B cell (primary cell): ENCODE data around the gene PRKCA. TPM values are rescaled to one million over a fixed set of nuclear protein-coding genes. Genes with fewer than 3 reads are reported as not detected.

ENCODE experiments used
- ATAC-seq: fragments of 200-7000 bp; cut with Tn5 transposase; one replicate; pipeline ENCODE4 v1.10.0; 2021; ENCODE audit warnings: low read depth, mild to moderate bottlenecking, moderate number of reproducible peaks, moderate library complexity
- CTCF ChIA-PET: fragments of 350-600 bp; sonication (Branson Sonifier 250); formaldehyde crosslinking; loops from one replicate; lab custom pipeline; 2021; ENCODE audit warnings: antibody characterized with exemption, inconsistent platforms; lab: Charles Lee
- POLR2A ChIA-PET: fragments of 350-600 bp; sonication (Branson Sonifier 250); formaldehyde crosslinking; loops from one replicate; lab custom pipeline; 2021; ENCODE audit warnings: antibody characterized with exemption; lab: Charles Lee
- DNase-seq: peaks from one replicate; pipeline ENCODE4 v3.0.0; 2013
- H2AFZ ChIP-seq: 2 replicates; pipeline ENCODE4 v1.6.1; 2012; ENCODE audit warnings: mild to moderate bottlenecking, low read depth, low read length; ENCODE audit not compliant: insufficient read depth, poor library complexity, severe bottlenecking
- H3K27ac ChIP-seq, 2 donors: 1 replicate in 1 of 2; 2 replicates in 1 of 2; pipeline ENCODE4 v1.5.1; 2012 to 2013; ENCODE audit warnings: low read length in 2 of 2, mild to moderate bottlenecking in 2 of 2, moderate library complexity in 1 of 2
- H3K27me3 ChIP-seq, 4 experiments: fragments of 200-600 bp in 1 of 4; sonication (generic) in 1 of 4; replicated peaks in 1 of 4; 1 replicate in 2 of 4; 2 replicates in 2 of 4; pipeline versions ENCODE4 v1.6.1 to v1.7.0; 2013 to 2016; ENCODE audit warnings: low read length in 3 of 4, mild to moderate bottlenecking in 2 of 4, mixed read lengths in 1 of 4, moderate library complexity in 1 of 4; ENCODE audit not compliant: insufficient read depth in 4 of 4, control insufficient read depth in 3 of 4; ENCODE audit errors: control extremely low read depth in 1 of 4
- H3K36me3 ChIP-seq, 2 experiments: replicated peaks in 1 of 2; 1 replicate in 1 of 2; 2 replicates in 1 of 2; pipeline versions ENCODE4 v1.6.1 to v1.7.1; 2013; ENCODE audit warnings: low read length in 1 of 2; ENCODE audit not compliant: insufficient read depth in 2 of 2, control insufficient read depth in 1 of 2; ENCODE audit errors: control extremely low read depth in 1 of 2, extremely low read depth in 1 of 2
- H3K4me1 ChIP-seq, 2 donors: fragments of 200-600 bp in 1 of 2; sonication (generic) in 1 of 2; 1 replicate in 1 of 2; 2 replicates in 1 of 2; pipeline versions ENCODE4 v1.5.1 to v1.6.1; 2013 to 2017; ENCODE audit warnings: low read length in 2 of 2; ENCODE audit not compliant: control insufficient read depth in 2 of 2, insufficient read depth in 2 of 2
- H3K4me2 ChIP-seq: replicated peaks from 2 replicates; pipeline ENCODE3; 2012; ENCODE audit warnings: mild to moderate bottlenecking, low read depth, low read length; ENCODE audit not compliant: poor library complexity, severe bottlenecking
- H3K4me3 ChIP-seq, 5 experiments: fragments of 200-600 bp in 1 of 5; sonication (generic) in 1 of 5; 1 replicate in 3 of 5; 2 replicates in 2 of 5; pipeline versions ENCODE4 v1.5.1 to v1.7.0; 2011 to 2016; ENCODE audit warnings: low read length in 4 of 5, mild to moderate bottlenecking in 4 of 5, low read depth in 2 of 5, control low read depth in 1 of 5, moderate library complexity in 1 of 5; ENCODE audit not compliant: insufficient read depth in 1 of 5; ENCODE audit errors: control extremely low read depth in 1 of 5, extremely low read depth in 1 of 5
- H3K79me2 ChIP-seq: fragments of 200-600 bp; sonication (generic); one replicate; pipeline ENCODE4 v1.6.0; 2016; ENCODE audit warnings: low read length; ENCODE audit not compliant: control insufficient read depth, insufficient read depth
- H3K9ac ChIP-seq: fragments of 200-600 bp; sonication (generic); 2 replicates; pipeline ENCODE4 v1.6.1; 2017; ENCODE audit warnings: mild to moderate bottlenecking, low read length, moderate library complexity
- H3K9me3 ChIP-seq, 3 donors: one replicate each; pipeline versions ENCODE4 v1.6.1 to v1.7.1; 2013; ENCODE audit warnings: low read length in 2 of 3; ENCODE audit not compliant: control insufficient read depth in 2 of 3, insufficient read depth in 1 of 3; ENCODE audit errors: control extremely low read depth in 1 of 3
- H4K20me1 ChIP-seq: 2 replicates; pipeline ENCODE4 v1.6.0; 2012; ENCODE audit warnings: mild to moderate bottlenecking, low read length; ENCODE audit not compliant: insufficient read depth, control insufficient read depth, poor library complexity, severe bottlenecking
- H3K27ac Mint-ChIP-seq: one replicate; pipeline ENCODE4 v1.8.0; 2021; ENCODE audit warnings: mixed read lengths
- H3K27me3 Mint-ChIP-seq: one replicate; pipeline ENCODE4 v1.8.0; 2021; ENCODE audit warnings: mixed read lengths
- H3K4me1 Mint-ChIP-seq: one replicate; pipeline ENCODE4 v1.8.0; 2021; ENCODE audit warnings: mixed read lengths
- H3K4me3 Mint-ChIP-seq: one replicate; pipeline ENCODE4 v1.8.0; 2021; ENCODE audit warnings: mixed read lengths
- H3K9me3 Mint-ChIP-seq: one replicate; pipeline ENCODE4 v1.8.0; 2022; ENCODE audit warnings: mixed read lengths; ENCODE audit not compliant: insufficient read depth
- EZH2 ChIP-seq: IDR thresholded peaks from 2 replicates; pipeline ENCODE4 v1.6.1; 2012; ENCODE audit warnings: borderline replicate concordance, low read depth, mild to moderate bottlenecking, moderate library complexity, low read length; ENCODE audit not compliant: insufficient read depth, poor library complexity, severe bottlenecking
- WGBS: methylation state at CpG from one replicate; pipeline ENCODE4 v1.1.5; 2013; ENCODE audit warnings: missing lambda C conversion rate; ENCODE audit not compliant: insufficient coverage; 5-methylcytosine and 5-hydroxymethylcytosine counted together
- intact Hi-C: fragments of 100-400 bp; cut with micrococcal nuclease; formaldehyde crosslinking; loops from one replicate; pipeline ENCODE4 v1.10.0; 2022
- polyA plus RNA-seq: library from polyadenylated mRNA; depleted of rRNA; stranded (reverse); fragments of >200 nt; gene quantifications from 2 replicates; pipeline ENCODE4 v1.2.3, GENCODE V29; 2012
- total RNA-seq, 2 donors: library from RNA; stranded (reverse); fragments of 120-200 nt in 1 of 2; gene quantifications; 1 replicate in 1 of 2; 2 replicates in 1 of 2; pipeline versions ENCODE4 v1.2.3 to v1.2.4, GENCODE V29; 2013 to 2022
- TF ChIP-seq, protein P1 (sequence below): fragments of 200-600 bp; IDR thresholded peaks from one replicate; pipeline ENCODE4 v1.8.0; 2022; ENCODE audit warnings: antibody characterized with exemption, mild to moderate bottlenecking

The PRKCA gene
- total and polyA plus RNA-seq, 2 donors (not counting 1 experiment from before 2014, with no cell fraction given): 0.33 to 7.7 TPM

DNA sequence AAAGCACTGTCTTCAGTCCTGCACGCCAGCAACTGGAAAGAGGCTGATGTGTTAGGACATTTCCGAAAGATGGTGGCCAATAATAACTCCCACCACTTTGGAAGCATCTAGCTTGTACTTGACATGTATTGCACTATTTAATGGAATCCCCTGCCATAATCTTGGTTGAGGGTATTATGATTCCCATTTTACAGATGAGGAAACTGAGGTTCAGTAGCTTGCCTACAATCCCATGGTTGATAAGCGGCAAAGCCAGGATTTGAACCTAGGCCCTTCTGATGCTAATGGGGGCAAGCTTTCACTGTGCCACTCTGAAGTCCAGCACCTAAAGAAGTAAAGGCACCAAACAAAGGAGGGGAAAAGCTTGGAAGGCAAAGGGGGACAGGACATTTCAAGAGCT lies 540.5 kb downstream of the PRKCA start:
- WGBS: 100% methylated on average over 1 of the region's 3 CpGs
- no peak for ATAC-seq
- peaks cover 0 to 9% (median 0%) of the 10 kb centered on the region in 3 donors for H3K9me3 ChIP-seq
- H3K27ac ChIP-seq: no peak overlapping the region
- POLR2A ChIA-PET: no interaction called here
- H2AFZ ChIP-seq: no peak overlapping the region
- H3K4me1 ChIP-seq: no peaks in the 10 kb centered on the region
- H3K4me3 Mint-ChIP-seq: no peak overlapping the region
- H3K27me3 ChIP-seq: no peaks in the 10 kb centered on the region
- H3K27ac Mint-ChIP-seq: no peak overlapping the region
- H4K20me1 ChIP-seq: no peaks in the 10 kb centered on the region
- no peaks in the 10 kb centered on the region for H3K79me2 ChIP-seq
- intact Hi-C loops: no loop called here
- H3K4me2 ChIP-seq: no peak overlapping the region
- peaks cover 3% of the 10 kb centered on the region for H3K9me3 Mint-ChIP-seq
- H3K9ac ChIP-seq: no peak overlapping the region
- CTCF ChIA-PET: interaction anchor here (1.3 kb wide), 1 partner anchor 22 kb away, joined by 4 read pairs; no protein-coding TSS in a partner anchor
- no peak overlapping the region for H3K4me3 ChIP-seq
- no peak for TF ChIP-seq EZH2
- TF ChIP-seq, protein P1, sequence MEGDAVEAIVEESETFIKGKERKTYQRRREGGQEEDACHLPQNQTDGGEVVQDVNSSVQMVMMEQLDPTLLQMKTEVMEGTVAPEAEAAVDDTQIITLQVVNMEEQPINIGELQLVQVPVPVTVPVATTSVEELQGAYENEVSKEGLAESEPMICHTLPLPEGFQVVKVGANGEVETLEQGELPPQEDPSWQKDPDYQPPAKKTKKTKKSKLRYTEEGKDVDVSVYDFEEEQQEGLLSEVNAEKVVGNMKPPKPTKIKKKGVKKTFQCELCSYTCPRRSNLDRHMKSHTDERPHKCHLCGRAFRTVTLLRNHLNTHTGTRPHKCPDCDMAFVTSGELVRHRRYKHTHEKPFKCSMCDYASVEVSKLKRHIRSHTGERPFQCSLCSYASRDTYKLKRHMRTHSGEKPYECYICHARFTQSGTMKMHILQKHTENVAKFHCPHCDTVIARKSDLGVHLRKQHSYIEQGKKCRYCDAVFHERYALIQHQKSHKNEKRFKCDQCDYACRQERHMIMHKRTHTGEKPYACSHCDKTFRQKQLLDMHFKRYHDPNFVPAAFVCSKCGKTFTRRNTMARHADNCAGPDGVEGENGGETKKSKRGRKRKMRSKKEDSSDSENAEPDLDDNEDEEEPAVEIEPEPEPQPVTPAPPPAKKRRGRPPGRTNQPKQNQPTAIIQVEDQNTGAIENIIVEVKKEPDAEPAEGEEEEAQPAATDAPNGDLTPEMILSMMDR: no peak
- peaks cover 8% of the 10 kb centered on the region for H3K27me3 Mint-ChIP-seq
- H3K4me1 Mint-ChIP-seq: no peaks in the 10 kb centered on the region
- no peaks in the 10 kb centered on the region for H3K36me3 ChIP-seq
- DNase-seq: no peak

DNA sequence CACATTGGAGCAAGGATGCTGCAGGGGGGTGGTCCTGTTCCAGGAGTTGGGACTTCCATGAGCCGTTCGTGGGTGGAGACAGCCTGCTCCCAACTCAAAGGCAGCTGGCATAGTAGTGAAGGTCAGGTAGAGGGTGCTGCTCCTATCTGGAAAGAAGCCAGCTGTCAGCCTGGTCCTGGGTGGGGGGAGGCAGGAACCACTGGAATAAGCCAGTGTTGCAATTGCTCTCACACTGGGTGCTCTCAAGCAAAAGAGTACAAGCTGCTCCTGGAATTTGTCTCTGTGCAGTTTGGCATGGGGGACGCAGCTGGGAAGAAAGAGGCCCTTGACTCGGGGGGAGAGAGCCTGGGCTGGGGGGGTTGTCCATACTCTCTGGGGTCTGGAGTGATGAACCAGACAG lies 541.2 kb downstream of the PRKCA start:
- peaks cover 0 to 14% (median 0%) of the 10 kb centered on the region in 3 donors for H3K9me3 ChIP-seq
- no peaks in the 10 kb centered on the region for H3K4me1 ChIP-seq
- no peaks in the 10 kb centered on the region for H3K36me3 ChIP-seq
- no peaks in the 10 kb centered on the region for H4K20me1 ChIP-seq
- H3K27ac Mint-ChIP-seq: no peak overlapping the region
- H3K9me3 Mint-ChIP-seq: peaks cover 3% of the 10 kb centered on the region
- no peaks in the 10 kb centered on the region for H3K4me1 Mint-ChIP-seq
- H3K4me2 ChIP-seq: no peak overlapping the region
- intact Hi-C loops: no loop called here
- no peak overlapping the region for H3K4me3 Mint-ChIP-seq
- CTCF ChIA-PET: interaction anchor here (1.3 kb wide), 1 partner anchor 21 kb away, joined by 4 read pairs; no protein-coding TSS in a partner anchor
- no peak overlapping the region for H3K27ac ChIP-seq
- H3K27me3 Mint-ChIP-seq: peaks cover 8% of the 10 kb centered on the region
- H3K79me2 ChIP-seq: no peaks in the 10 kb centered on the region
- ATAC-seq (no peak), DNase-seq (no peak)
- no peak overlapping the region for H2AFZ ChIP-seq
- POLR2A ChIA-PET: no interaction called here
- 81% methylated on average over 4 of the region's 4 CpGs for WGBS
- TF ChIP-seq EZH2: no peak
- TF ChIP-seq, protein P1: no peak
- no peaks in the 10 kb centered on the region for H3K27me3 ChIP-seq
- H3K4me3 ChIP-seq: no peak overlapping the region
- H3K9ac ChIP-seq: no peak overlapping the region
